ENCODE data around the gene HES2.
"Not testable (repeated sequence)": the region's sequence is repeated elsewhere in the genome, so short reads cannot be mapped to it uniquely, and the experiment has no call there.

HES2 gene

GRCh38 chr1:6437012-6437700, 17.4 kb upstream of the HES2 start:
- DNase-seq (ENCODE audit: low spot score): not testable (repeated sequence)

DNA sequence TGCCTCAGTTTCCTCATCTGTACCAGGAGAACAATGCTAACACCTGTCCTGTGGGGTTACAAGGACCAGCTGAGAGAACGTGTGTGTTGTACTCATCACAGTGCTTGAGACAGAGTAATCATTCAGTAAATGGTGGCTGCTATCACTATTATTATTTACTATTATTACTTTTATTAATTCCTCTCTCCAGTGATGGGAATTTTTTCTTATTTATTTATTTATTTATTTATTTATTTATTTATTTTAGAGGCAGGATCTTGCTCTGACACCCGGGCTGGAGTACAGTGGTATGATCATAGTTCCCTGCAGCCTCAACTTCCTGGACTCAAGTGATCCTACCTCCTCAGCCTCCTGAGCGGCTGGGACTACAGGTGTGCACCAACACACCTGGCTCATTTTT, 16.6 kb upstream of the HES2 start:
- DNase-seq (ENCODE audit: low spot score): not testable (repeated sequence)

- no peak for DNase-seq (ENCODE audit: low spot score)
These were observed 15.8 kb upstream of the HES2 start for GRCh38 chr1:6435547-6435946.

DNA sequence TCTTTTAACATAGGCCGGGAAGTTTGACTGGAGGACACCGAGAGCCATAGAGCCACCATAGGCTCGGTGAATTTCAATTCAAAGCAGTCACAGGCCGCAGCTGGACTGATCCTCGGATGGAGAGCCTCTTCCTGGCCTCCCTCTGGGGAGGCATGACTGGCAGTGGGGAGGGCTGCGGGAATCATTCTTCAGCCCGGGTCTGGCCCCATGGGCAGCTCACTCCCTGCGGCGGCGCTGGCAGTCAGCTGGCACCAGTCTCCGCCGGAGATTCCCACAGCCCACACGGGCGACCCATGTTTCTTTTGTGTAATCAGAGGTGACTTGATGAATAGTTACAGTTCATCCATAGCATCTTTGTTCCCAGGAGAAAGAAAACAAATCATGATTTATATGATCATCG, 15.4 kb upstream of the HES2 start:
- DNase-seq (ENCODE audit: low spot score): no peak

DNA sequence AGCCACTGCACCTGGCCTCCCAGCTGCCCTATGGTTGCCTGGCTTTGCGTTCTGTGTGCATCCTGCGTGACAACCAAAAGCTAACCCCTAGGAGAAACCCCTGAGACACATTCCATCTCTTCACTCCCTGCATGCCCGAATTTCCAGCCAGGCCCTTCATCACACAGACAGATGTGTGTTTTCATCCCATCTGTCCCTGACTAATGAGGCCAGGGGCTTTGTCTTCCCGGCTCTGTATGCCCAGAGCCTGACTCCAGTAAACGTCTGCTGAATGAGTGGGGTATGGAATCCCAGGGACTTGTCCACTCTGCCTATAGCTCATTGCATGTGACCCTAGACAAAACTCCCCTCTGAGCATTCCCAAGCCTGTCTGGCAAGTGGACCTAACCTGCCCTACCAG, 14.5 kb upstream of the HES2 start:
- DNase-seq (ENCODE audit: low spot score): no peak

DNA sequence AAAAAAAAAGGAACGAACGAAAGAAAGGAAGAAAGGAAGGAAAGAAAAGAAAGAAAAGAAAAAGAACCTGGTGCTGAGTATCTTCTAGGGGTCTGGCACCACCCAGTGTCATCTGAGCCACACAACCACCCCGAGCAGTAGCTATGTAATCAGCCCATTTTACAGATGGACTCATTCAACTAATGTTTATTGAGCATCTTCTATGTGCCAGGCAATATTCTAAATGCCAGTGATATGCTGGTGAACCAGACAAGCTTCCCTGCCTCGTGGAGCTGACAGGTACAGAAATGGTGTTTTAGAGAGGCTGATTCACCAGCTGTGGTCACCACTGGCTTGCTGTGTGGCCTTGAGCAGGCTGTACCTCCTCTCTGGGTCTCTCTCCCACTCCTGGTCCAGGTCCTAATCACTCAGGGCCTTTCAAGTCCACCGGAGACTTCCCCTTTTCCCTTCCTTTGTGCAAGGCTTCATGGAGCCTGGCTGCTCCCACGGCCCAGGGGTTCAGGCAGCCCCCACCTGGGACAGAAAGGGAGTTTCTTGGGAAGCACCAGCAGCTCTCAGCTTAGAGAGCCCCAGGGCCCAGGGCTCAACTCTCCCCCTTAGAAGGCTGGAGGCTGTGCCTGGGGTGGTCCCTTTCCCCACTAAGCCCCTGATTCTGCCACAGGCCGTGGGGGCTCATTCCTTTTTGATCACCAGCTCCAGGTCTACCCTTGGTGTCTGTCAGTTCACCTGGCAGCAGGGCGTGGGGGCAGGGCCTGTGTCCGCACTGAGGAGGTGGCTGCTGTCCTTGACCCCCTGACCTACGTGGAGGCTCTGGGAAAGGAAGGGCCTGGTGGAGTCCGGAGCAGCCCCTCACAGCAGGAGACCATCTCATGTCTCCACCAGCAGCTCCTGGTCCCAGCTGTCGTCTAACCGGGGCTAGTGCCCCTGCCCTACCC, 12.2 kb upstream of the HES2 start:
- not testable (repeated sequence) for DNase-seq (ENCODE audit: low spot score)

DNA sequence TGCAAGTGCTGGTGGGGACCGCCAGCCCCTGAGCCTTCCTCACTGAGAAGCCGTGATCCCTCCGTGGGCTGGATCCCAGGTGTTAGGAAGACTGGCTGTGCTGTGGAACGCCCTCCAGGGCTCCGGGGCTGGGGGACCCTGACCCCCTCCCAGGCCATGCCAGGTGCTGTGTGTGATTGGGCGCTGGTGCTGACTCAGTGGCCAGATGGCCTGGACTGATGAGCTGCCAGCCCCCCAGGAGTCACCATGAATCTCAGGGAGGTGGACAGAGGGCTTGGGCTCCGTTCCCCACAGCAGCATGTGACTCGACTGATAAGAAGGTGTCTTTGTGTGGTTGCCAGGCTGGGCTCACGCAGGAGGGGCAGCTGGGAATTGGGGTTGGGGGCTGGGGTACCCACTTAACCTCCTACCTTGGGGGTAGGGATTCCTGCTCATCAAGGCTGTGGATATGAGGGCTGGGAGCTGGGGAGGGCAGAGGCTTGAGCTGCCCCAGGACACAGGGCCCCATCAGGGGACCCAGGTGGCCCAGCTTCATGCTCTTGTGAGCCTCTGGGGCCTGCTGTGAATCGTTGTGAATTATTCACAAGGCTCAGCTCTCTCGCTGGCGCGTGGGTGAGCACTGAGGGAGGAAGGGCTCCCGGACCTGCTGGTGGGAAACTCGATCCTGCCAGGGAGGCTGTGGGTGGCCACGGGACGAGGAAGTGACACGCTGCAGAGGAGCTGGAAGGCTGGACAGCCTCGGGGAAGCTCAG, 10.1 kb upstream of the HES2 start:
- DNase-seq (ENCODE audit: low spot score): not testable (repeated sequence)

GRCh38 chr1:6428453-6428852, 8.7 kb upstream of the HES2 start:
- not testable (repeated sequence) for DNase-seq (ENCODE audit: low spot score)

GRCh38 chr1:6427441-6428390, 8.0 kb upstream of the HES2 start:
- no peak for DNase-seq (ENCODE audit: low spot score)

GRCh38 chr1:6426972-6427350, 7.2 kb upstream of the HES2 start:
- DNase-seq (ENCODE audit: low spot score): no peak

DNA sequence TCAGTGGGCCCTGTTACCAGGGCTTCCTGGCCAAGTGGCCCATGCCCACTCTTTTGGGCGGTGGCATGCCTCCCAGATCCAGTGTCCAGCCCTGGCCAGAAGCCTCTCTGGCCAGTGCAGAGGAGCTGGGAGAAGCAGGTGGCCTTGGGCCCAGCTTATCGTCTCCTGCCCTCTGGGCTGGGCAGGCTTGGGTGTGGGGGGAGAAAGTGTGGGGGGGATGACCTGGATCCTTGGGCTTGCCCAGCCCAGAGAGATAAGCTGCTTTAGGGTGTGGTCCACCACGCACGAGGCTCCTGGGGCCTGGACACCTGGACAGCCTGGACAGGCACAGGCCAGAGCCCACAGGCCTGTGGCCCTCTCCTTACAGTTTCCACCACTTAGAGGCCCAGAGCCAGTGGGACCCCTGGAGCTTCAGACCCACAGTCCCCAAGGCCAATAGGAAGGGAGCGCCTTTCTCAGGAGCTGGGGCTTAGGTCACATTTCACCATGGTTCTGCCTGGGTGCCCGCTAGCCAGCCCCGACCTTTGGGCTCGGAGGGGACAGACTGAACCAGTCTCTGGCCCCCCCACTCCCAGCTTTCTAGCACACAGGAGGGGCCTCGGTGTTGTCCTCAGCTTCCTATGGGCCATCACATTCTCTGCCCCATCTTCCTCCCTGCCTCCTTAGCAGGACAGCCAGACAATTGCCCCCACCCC, 6.7 kb upstream of the HES2 start:
- no peak for DNase-seq (ENCODE audit: low spot score)

DNA sequence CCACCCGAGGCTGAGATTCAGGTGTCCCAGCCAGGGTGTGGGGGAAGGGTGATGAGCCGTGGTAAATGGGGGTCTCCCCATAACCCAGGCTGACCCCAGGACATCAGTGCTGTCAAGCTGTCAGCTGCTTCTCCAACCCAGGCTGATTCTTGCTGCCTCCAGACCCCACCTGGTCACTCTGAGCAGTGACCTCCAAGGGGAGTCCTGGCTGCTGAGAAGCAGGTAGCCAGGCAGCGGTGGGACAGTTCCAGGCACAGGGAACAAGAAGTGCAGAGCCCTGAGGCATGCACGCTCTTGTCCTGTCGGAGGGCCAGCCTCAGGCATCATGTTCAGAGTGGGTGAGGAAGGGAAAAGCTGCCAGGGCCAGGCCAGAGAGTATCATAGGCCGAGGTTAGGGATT, 5.9 kb upstream of the HES2 start:
- DNase-seq (ENCODE audit: low spot score): no peak

- DNase-seq (ENCODE audit: low spot score): peak; percentile 82
These were observed 5.2 kb upstream of the HES2 start, which contains the start of gene ESPN for GRCh38 chr1:6424619-6425593. Gene ESPN, plus strand, starts transcription at chr1:6424776. Its CDS starts 180 bp downstream, at chr1:6424956.

DNA sequence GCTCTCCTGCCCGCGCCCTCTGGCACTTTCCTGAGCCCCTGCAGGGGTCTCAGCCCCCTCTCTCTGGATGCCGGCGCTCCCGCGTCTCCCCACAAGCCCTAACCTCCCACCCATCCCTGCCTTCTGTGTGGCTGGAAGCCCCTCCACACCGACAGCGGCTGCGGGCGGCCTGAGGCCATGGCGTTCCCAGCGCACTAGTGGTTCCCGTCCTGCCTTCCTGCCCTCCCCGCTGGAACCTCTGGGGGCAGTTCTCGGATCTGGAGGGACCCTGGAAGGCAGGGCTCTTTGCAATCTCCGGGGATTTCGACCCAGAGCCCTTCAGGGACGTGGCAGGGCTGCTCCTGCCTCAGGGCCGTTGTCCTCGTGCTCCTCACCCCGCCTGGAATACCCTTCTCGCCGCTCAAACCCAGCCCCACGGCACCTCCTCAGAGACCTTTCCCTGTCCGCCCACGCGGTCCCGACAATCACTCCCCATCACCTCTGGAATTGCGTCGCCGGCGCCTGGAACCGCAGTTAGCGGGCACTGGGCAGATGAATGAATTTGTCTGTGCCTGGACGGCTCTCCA, 4.4 kb upstream of the HES2 start:
- DNase-seq (ENCODE audit: low spot score): peak; percentile 60

- peak; percentile 89 for DNase-seq (ENCODE audit: low spot score)
These were observed 3.7 kb upstream of the HES2 start for GRCh38 chr1:6423321-6423999.

DNA sequence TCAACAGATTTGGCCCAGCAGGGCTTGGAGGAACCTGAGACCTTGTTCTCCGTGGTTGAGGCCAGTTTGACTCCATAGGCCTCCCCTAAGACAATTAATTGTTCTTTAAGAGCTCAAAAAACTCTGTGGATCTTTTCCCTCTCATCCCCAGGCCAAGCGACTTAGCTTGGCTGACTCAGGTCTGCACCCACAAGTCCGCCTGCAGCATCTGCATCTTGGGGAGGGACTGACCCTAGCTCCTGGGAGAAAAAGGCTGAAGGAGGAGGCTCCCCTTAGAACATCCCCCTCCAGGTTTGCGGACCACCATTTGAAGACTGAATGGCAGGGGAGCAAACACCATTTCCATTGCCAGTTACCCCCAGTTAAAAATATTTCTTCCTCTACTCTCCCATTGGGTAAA, 1.5 kb upstream of the HES2 start:
- no peak for DNase-seq (ENCODE audit: low spot score)

DNA sequence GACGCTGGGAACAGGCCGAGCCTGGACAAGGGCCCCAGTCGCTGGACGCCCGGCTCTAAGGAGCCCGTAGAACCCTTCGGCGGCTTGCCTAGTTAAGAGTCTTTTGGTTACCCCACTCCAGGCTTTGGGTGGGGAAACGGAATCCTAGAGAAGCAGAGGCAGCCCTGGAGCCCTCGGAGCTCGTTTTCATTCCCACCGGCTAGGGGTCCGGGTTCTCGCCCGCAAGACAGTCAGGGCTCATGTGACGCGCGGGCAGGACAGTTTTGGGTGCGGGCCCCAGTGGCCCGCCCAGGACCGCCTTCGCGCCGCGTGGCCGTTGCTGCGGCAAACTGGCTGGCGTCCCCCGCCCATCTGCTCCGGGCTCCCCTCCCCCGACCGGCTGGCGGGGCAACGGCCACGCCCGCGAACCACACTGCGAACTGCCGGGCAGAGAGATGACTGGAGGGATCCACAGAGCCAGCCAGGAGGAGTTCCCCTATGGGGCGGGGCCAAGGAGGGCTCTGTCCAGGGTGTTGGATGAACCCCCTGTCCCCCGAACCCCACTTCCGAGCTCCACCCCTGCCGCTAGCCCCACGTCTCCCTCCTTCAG, 829 bp upstream of the HES2 start:
- DNase-seq (ENCODE audit: low spot score): peak; percentile 58

GRCh38 chr1:6419397-6419803, 319 bp downstream of the HES2 start:
- DNase-seq (ENCODE audit: low spot score): peak; percentile 74
